Measurements from ENCODE around the gene PSAP. TPM values are rescaled to one million over a fixed set of nuclear protein-coding genes. Genes with fewer than 3 reads are reported as not detected.
"Not testable (repeated sequence)": the region's sequence is repeated elsewhere in the genome, so short reads cannot be mapped to it uniquely, and the experiment has no call there.

PSAP gene
- total RNA-seq (1,000 to 10,000 TPM; 1,269 to 1,826 (median 1,507) TPM), polyA plus RNA-seq (100 to 1,000 TPM; 363 to 690 (median 437) TPM)
- long read RNA-seq, donor 1, transcript PSAP-202 (14 exons, 2,872 nt), result major isoform, 232 of 557 reads
- long read RNA-seq, donor 1, partial matches to known transcripts, result 277 of 557 reads
- long read RNA-seq, donor 1, other reads (novel, unspliced or antisense), result 46 of 557 reads
- long read RNA-seq, donor 2, transcript PSAP-202 (14 exons, 2,872 nt), result major isoform, 204 of 419 reads
- long read RNA-seq, donor 2, partial matches to known transcripts, result 214 of 419 reads
- long read RNA-seq, donor 2, other reads (novel, unspliced or antisense), result 0 of 419 reads

GRCh38 chr10:71850743-71851464, at the start of gene PSAP:
TSS of gene PSAP (minus strand) at chr10:71851251. CDS start at chr10:71851221, 30 bp downstream.
- H3K27ac ChIP-seq, result peak within 1 kb of the TSS; percentile 90 to 98 (median 97)
- 0 to 1% (median 0%) methylated on average over 34 to 49 of the region's 49 CpGs for WGBS, 5 donors
- H3K27me3 ChIP-seq (replicated peaks in 1 of 7), result no peaks in the 10 kb centered on the region
- peaks cover 0 to 4% (median 0%) of the 10 kb centered on the region in 6 donors for H3K36me3 ChIP-seq
- H3K4me1 ChIP-seq, result peaks cover 13 to 65% (median 58%) of the 10 kb centered on the region in 6 donors
- peak; percentile 100 for TF ChIP-seq POLR2AphosphoS5 (IDR thresholded peaks at IDR 0.05)
- peak; percentile 96 to 99 (median 97) for TF ChIP-seq POLR2A (IDR thresholded peaks at IDR 0.05)
- peak in 3 of 11 experiments; percentile 31 to 46 (median 41) for TF ChIP-seq CTCF (IDR thresholded peaks at IDR 0.05 in 8 of 11, conservative IDR thresholded peaks at IDR 0.05 in 3 of 11)
- DNase-seq, result peak; percentile 100
- H3K4me3 ChIP-seq, result peak within 1 kb of the TSS; percentile 78 to 97 (median 92)
- H3K9me3 ChIP-seq, result no peaks in the 10 kb centered on the region
- intact Hi-C loops (cut with DNase I; ENCODE audit: low total_unique reads), result no loop called here

DNA sequence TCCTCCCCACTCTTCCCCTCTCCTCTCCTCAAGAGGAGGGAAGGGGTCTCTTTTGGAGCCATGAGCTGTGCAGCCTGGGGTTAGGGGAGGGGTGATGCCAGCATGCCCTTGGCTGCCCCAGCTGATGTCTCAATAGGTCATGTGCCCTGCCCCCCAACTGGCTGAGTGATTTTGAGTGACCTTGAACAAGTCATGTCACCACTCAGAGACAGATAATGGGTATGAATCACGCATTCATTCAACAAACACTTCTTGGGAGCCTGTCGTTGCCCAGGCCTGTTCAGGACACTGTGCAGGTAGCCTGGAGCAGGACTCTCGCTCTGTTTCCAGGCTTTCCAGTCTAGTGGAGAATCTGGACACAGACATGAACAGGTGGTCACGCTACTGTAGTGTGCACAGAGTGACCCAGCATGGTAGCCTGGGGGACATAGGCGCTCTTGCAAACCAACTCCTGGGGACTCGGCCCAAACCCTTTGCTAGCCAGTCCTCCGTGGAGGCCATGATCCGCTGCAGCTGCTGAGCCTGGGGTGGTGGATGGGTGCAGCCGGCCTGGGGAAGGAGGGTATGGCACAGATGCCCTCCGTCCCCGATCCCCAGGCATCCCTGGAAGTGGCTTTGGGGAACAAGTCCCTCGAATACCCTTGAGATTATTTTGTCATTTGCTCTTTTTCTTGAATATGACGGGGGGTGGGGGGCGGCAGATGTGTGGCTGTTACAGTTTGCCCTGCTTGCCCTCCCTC, 49.6 kb upstream of the PSAP start:
- 90 to 96% (median 94%) methylated on average over 7 to 14 of the region's 14 CpGs for WGBS, 5 donors
- Histone ChIP-seq H3K36me3 (no peaks in the 10 kb centered on the region), H3K9me3 (peaks cover 0 to 7% (median 0%) of the 10 kb centered on the region in 8 donors), H3K27me3 (replicated peaks in 1 of 7) (no peaks in the 10 kb centered on the region), H3K4me3 (no peak overlapping the region), H3K27ac (no peak overlapping the region), H3K4me1 (peaks cover 0 to 12% (median 8%) of the 10 kb centered on the region in 6 donors)
- intact Hi-C loops (cut with DNase I; ENCODE audit: low total_unique reads), result no loop called here
- no peak for DNase-seq
- TF ChIP-seq POLR2AphosphoS5 (IDR thresholded peaks at IDR 0.05), result no peak
- no peak for TF ChIP-seq POLR2A (IDR thresholded peaks at IDR 0.05)
- TF ChIP-seq CTCF (IDR thresholded peaks at IDR 0.05 in 8 of 11, conservative IDR thresholded peaks at IDR 0.05 in 3 of 11), result no peak

DNA sequence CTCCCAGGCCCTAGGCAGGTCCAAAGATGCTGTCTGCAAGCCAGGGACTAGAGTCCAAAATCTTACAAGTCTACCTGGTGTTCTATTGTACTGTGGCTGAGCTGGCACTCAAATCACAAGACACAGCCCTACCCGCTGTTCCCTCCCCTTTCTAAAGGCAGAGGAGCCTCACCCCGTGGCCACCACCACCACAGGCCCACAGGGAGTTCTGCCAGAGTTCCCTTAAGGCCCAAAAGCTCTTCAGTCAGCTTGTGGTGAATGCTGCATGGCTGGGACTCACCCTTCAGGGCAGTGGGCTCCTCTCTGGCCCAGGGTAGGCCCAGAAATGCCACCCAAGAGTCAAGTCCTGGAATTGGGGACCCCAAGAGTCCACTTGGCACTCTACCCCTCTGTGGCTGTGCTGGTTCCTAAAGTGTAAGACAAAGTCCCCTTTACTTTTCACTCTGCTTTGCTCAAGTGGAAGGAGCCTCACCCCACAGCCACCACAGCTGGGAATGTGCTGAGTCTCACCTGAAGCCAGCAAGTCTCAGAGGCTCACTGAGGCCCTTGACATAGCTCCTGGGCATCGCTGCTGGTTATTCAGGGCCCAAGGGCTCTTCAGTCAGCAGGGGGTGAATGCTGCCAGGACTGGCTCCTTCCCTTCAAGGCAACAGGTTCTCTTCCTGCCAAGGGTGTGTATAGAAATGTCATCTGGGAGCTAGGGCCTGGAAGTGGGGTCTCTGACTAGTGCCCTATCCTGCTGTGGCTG, 48.8 kb upstream of the PSAP start:
- Histone ChIP-seq H3K9me3 (peaks cover 0 to 7% (median 0%) of the 10 kb centered on the region in 8 donors), H3K27ac (no peak overlapping the region), H3K36me3 (no peaks in the 10 kb centered on the region), H3K4me1 (peaks cover 0 to 16% (median 8%) of the 10 kb centered on the region in 6 donors), H3K4me3 (no peak overlapping the region), H3K27me3 (replicated peaks in 1 of 7) (no peaks in the 10 kb centered on the region)
- no peak for TF ChIP-seq CTCF (IDR thresholded peaks at IDR 0.05 in 8 of 11, conservative IDR thresholded peaks at IDR 0.05 in 3 of 11)
- TF ChIP-seq POLR2AphosphoS5 (IDR thresholded peaks at IDR 0.05), result no peak
- no peak for TF ChIP-seq POLR2A (IDR thresholded peaks at IDR 0.05)
- intact Hi-C loops (cut with DNase I; ENCODE audit: low total_unique reads), result loop anchor here (5.0 to 10.0 kb wide), 3 partner anchors 147 to 583 kb away; partner anchors contain the start of gene SLC29A3
- DNase-seq, result no peak
- 65 to 75% (median 69%) methylated on average over 2 to 3 of the region's 3 CpGs for WGBS, 5 donors

- intact Hi-C loops (cut with DNase I; ENCODE audit: low total_unique reads), result loop anchor here (5.0 to 10.0 kb wide), 3 partner anchors 149 to 581 kb away; partner anchors contain the start of gene SLC29A3
- H3K9me3 ChIP-seq; DNase-seq; H3K4me3 ChIP-seq; H3K27ac ChIP-seq; H3K36me3 ChIP-seq; H3K27me3 ChIP-seq (replicated peaks in 1 of 7): not testable (repeated sequence)
- peaks cover 0 to 16% (median 8%) of the 10 kb centered on the region in 6 donors for H3K4me1 ChIP-seq
- WGBS, 5 donors, result 88 to 97% (median 96%) methylated on average over 5 of the region's 5 CpGs
These were observed 47.3 kb upstream of the PSAP start for GRCh38 chr10:71898346-71898745.

All from spleen (tissue), 13 donors.